Activated CD4-positive, alpha-beta T cell treated with anti-CD3 and anti-CD28 coated beads, Interleukin-2, amount 50 U/mL, for 4 hours (primary cell): Measurements from ENCODE around the gene CHRNB1.
"Not testable (repeated sequence)": the region's sequence is repeated elsewhere in the genome, so short reads cannot be mapped to it uniquely, and the experiment has no call there.

Source experiments
- DNase-seq, 2 experiments: peaks; one replicate each; pipeline ENCODE4 v3.0.0-alpha.2; 2020

The CHRNB1 gene

DNA sequence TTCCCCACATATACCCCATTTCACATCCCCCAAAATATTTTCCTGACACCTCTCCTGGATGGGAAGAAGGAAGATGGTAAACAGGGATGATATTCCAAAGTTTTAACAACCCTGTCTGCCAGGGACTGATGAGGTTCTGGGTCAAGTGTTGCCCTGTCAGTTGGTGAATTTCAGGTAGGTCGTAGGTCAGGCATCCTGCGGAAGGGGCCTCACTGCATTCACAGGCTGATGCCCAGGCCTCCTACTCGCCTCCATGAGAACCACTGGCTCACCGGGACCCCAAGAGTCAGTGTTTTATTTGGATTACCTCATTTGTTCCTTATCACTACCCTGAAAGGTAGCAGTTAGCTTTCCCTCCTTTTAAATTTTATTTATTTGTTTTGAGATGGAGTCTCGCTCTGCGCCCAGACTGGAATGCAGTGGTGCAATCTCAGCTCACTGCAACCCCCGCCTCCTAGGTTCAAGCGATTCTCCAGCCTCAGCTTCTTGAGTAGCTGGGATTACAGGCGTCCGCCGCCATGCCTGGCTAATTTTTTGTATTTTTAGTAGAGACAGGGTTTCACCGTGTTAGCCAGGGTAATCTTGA lies 24.0 kb downstream of the CHRNB1 start:
- no peak for DNase-seq

DNA sequence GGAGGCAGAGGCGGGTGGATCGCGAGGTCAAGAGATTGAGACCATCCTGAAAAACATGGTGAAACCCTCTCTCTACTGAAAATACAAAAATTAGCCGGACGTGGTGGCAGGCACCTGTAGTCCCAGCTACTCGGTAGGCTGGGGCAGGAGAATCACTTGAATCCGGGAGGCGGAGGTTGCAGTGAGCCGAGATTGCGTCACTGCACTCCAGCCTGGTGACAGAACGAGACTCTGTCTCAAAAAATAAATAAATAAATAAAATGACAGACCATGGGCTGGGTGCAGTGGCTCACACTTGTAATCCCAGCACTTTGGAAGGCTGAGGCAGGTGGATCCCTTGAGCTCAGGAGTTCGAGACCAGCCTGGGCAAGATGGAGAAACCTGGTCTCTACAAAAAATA lies 25.0 kb downstream of the CHRNB1 start:
- not testable (repeated sequence) for DNase-seq

DNA sequence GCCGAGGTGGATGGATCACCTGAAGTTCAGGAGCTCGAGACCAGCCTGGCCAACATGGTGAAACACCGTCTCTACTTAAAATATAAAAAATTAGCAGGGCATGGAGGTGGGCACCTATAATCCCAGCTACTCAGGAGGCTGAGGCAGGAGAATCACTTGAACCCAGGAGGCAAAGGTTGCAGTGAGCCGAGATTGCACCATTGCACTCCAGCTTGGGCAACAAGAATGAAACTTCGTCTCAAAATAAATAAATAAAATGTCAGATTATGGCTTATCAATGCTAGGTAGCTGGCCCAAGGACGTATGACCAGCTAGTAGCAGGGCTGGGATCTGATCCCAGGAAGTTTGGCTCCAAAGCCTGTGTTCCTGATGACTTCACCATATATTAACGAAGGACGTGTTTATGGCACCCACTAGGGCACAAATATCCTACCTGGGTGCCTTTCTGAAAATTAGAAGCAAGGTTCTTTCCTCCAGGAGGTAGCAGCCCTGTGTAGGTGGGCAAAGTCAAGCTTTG lies 25.7 kb downstream of the CHRNB1 start:
- DNase-seq = not testable (repeated sequence)

DNA sequence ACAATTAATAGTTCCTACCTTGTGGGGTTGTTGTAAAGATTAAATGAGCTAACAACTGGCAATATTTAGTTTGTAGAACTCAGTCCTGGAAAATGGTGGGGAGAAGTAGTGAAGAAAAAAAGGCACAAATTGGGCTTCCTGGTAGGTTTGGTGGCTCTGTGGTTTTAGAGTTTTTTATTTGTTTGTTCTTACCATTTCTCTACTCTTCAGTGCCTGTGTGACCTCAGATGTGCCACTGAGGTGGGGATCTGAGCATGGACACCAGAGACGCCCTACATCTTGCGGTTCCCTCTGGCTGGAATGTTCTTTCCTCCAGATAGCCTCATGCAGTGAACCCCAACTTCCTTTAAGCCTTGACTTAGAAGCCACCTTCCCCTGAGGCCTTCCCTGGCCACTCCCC lies 26.9 kb downstream of the CHRNB1 start:
- no peak for DNase-seq

DNA sequence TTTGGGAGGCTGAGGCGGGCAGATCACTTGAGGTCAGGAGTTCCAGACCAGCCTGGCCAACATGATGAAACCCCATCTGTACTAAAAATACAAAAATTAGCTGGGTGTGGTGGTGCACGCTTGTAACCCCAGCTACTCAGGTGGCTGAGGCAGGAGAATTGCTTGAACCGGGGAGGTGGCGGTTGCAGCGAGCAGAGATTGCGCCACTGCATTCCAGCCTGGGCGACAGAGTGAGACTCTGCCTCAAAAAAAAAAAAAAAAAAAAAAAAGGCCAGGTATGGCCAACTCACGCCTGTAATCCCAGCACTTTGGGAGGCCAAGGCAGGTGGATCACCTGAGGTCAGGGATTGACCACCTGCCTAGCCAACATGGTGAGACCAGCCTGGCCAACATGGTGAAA lies 29.9 kb downstream of the CHRNB1 start:
- DNase-seq = not testable (repeated sequence)

DNA sequence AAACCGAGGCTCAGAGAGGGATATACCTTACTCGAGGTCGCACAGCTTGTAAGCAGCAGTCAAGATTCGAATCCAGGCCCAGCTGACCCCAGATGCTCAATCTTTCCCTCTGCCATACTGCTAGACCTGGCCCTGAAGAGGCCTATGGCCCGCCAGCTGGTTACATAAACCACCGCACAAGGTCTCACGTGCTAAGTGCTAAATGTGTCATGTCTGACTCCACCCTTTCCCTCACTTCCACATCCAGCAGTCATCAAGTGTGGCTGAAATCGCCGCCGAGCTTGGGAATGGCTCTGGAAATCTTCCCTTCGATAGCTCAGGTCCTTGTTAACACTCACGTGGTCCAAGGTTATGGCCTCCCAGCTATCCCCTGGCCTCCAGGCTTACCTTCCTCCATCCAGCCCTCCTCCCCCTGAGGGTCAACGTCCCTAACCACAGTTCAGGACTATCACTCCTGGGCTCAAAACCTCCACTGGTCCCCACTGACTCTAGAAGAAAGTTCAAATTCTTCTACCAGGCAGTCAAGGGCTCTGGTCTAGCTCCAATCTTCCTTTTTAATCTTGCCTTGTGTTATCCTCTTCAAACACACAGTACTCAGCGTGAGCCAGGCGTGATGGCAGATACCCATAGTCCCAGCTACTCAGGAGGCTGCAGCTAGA lies 31.0 kb downstream of the CHRNB1 start:
- DNase-seq = no peak

DNA sequence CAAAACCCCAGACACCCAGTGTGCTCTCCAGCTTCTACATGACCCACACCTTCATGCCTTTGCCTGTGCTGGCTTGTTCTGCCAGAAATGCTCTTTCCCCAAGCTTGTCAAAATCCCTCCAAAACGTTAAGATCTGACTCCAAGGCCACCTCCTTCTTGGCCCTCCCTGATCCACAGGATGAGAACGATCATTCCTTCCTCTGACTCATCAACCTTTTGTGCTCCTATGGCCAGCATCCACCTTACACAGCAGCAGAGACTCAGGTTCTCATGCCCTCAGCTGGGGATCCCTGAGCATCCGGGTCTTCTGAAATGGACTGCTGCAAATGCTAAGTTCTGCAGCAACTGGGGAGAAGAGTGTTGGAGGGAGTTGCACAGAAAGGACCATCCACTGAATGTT lies 31.6 kb downstream of the CHRNB1 start:
- no peak for DNase-seq

DNA sequence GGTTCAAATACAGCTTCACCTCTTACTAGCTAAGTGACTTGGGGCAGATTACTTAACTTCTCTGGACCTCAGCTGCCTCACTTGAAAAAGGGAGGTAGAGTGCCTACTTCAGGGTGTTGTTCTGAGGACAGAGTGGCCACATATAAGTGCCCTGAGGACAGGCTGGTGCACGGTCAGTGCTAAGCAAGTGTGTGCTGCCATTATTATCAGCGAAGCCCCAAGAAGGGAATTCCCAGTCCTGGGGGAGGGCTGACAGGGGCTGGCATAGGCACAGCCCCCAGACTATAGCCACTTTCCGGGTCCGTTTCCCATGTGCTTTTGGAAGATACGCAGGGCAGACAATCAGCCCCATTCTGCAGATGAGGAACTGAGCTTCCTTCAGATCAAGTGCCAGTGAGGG lies 32.1 kb downstream of the CHRNB1 start:
- no peak for DNase-seq

DNA sequence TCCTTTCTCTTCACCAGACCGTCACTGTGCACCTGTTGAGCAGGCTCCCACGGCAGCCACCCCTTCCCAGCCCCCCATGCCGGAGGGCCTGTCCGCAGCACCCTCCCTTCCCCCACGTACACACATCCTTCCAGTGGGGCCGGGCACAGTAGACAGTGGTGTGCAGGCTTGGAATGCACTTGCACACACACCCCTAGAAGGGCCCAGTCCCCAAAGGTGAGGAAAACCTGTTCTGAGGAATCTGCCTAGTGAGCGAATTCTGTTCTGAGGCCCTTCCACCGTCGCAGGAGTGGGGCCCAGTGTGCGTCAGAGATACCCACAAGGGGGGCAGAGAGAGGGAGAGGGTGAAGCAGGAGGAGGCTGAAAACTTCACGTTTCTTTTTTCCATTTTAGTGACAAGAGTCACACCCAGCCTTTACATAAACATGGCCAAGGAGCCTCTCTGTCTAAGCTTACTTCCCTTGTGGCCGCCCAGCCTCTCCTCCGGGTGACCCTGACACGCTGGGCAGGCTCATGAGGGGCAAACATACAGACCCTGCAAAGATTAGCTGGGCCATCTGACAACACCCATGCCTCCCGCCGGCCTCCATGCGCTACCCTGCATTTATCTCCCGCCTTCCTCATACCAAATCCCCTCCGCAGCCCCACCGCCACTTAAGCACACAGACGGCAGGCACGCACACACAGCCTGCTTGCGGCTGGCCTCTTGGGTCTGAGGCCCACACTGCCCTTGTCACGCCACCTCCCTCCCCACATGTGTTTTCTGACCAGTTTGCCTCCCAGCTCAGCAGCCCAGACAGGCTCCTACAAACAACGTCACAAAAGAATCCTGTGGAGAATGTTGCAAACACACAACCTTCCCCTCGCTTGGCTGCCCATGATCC lies 32.8 kb downstream of the CHRNB1 start:
- peak in 1 of 2 experiments; percentile 19 for DNase-seq

DNA sequence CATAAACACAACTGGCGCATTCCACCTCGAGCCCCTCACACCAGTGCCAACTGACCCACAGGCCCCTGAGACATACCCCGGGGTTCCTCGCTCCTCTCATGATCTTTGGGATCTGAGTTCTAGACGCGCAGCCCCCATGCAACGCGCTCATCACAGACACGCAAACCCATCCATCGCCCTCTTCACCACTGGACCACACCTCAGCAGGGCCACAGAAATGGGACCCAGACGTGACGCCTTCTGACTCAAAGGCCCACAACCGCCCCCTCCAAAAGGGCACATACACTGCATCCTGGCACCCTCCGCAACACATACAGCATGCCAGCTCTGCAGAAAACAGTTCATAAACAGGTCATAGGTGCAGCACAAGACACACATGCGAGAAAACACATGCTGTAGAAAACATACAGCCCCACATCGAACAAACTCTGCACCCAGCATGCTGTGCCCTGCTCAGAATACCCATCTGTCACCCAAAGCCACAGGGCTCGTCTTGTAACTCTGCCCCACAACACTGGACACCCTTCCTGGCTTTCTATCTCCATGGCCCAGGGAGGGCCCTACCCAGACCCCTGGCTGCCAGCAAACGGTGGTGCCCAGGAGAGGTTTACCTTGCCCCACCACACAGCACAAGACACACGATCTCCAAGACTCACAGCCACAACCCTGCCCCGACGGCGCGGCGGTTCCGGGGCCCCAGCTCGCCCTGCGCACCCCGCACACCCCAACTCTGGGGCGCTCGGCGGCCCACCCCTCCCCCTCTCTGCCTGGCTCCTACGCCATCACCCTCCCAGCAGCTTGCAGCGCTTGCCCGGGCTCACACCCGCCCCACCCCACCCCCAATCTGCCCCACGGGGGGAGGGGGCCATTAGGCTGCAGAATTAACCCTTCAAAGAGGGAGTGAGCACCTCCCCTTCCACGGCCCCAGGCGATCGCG lies 33.7 kb downstream of the CHRNB1 start:
- DNase-seq = peak; percentile 51 to 54

DNA sequence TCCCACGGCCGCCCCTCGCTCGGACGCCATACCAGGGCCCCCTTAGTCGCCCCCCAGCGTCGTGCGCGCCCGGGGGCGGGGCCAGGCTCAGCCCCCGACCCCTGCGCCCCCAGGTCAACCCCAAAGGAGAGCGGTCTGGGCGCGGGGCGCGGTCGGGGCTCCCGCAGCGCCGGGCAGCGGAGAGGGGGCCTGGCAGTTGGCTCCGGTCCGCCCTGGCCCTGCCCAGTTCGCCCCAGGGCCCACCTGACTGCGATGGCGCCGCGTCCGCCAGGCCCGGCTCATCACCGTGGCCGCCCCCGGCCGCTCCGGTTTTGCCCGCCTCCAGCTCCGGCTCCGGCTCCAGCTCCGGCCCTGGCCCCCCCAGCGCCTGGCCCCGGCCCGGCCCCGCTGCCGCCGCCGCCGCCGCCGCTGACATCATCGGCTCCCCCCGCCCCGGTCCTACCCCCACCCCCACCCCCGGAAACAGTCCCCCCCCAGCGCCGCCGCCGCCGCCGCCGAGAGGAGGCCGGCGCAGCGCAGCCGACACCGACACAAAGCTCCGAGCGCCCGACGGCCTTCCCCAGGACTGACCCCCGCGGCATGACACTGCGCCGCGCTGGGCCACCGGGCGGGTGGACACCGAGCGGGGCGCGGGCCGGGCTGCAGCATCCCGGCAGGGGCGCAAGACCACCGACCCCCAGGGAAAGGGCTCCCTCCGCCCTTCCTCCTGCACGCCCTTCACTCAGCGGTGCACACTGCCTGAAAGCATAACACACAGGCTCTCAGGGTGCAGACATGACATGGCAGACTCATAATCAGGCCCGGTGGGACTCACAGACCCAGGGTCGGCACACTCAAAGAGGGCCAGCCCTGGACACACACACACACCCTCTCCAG lies 34.6 kb downstream of the CHRNB1 start, which contains the start of gene ZBTB4:
Gene ZBTB4, minus strand, starts transcription at position 419 of the 876 bp plus-strand sequence. CDS start 12,830 bp downstream, outside the sequence.
- peak; percentile 50 to 52 for DNase-seq

DNA sequence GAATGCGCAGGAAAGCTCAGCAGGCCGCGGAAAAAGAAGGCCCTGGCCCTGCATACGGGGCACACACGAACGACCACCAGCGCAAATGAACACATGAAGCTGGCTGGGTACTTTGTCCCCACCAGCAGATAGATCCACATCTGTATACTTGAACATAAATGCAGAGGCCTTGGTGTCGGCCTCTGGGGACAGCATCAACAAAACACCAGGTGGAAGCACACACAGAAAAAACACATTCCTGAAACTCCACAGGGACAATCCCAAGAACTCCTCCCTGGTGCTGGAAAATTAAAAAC lies 35.2 kb downstream of the CHRNB1 start:
- DNase-seq = no peak

DNA sequence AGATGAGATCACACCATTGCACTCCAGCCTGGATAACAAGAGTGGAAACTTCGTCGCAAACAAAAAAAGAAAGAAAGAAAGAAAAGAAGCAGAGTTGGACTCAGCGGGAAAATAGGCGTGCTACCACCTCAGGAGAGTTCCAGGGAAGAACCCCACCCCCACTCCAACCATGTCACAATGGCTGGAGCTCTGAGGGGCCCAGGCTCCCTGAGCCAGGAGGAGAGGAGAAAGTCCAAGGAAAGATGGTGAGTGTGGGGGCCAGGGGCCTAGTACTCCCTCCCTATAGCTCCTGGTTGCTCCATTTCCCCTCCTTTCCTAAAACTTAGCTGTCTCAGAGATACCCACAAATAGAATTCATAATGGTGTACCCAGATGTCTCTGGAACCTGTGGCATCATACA lies 36.4 kb downstream of the CHRNB1 start, which contains the start of gene SLC35G6:
Gene SLC35G6, plus strand, starts transcription at position 172 of the 400 bp plus-strand sequence. Its CDS starts 71 bp downstream, at position 243.
- not testable (repeated sequence) for DNase-seq

DNA sequence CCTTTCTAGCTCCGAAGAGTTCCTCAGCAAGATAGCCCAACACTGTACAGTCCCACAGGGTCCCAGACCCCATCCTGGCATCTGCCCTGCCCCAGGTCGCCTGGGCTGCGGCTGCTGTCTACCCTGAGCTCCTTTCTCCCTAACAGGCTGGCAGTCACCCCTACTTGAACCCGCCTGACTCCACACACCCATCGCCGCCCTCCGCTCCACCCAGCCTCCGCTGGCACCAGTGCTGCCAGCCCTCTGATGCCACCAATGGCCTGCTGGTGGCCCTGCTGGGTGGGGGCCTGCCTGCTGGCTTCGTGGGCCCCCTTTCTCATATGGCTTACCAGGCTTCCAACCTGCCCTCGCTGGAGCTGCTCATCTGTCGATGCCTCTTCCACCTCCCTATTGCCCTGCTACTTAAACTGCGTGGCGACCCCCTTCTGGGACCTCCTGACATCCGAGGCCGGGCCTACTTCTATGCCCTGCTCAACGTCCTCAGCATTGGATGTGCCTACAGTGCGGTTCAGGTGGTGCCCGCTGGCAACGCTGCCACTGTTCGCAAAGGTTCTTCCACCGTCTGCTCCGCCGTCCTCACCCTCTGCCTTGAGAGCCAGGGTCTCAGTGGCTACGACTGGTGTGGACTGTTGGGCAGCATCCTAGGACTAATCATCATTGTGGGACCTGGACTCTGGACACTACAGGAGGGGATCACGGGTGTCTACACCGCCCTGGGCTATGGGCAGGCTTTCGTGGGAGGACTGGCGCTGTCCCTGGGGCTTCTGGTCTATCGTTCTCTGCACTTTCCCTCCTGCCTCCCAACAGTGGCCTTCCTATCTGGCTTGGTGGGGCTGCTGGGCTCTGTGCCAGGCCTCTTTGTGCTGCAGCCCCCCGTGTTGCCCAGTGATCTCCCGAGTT lies 37.2 kb downstream of the CHRNB1 start:
- not testable (repeated sequence) for DNase-seq

DNA sequence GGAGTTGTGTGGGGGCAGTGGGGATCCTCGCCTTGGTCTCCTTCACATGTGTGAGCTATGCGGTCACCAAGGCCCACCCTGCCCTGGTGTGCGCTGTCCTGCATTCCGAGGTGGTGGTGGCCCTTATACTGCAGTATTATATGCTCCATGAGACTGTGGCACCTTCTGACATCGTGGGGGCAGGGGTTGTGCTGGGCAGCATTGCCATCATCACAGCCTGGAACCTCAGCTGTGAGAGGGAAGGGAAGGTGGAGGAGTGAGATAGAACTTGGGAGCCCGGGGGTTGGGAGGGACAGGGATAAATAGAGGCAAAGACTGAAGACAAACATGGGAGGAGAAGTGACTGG lies 37.9 kb downstream of the CHRNB1 start:
- not testable (repeated sequence) for DNase-seq

DNA sequence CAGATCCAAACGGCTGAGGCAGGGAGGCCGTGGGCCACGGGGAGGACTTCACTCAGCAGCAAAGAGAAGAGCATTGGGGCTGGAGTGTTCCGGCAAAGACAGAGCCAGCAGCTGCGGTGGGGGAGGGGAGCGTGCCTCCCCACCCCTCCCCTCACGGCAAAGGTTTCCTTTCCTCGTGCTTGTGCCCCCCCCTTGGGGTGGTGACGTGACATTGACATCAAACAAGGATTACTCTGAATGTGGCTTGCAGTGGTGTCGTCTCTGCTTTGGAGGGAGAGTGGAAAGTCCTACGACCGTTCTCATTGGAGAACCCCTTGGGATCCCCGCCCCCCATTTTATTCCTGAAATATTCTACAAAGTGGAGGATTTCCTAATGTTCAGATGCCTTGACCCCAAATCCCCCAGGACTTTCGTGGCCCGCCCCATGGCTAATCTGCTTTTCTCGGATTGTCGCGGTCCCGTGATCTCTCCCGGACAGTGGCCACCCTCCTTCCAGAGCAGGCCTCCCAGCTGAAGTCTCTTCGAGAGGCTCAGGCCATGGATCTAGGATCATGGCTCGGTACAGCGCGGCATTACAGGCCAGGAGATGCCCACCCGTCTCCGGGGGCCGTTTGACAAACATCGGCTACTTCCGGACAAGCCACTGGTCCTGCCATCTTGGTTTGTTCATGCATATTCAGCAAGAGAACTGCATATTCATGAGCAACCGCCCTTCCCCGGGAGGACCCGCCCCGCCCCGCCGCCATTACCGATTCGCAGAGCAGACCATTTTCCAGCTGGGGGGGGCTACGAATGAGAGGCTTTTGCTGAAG lies 38.6 kb downstream of the CHRNB1 start:
- DNase-seq = peak; percentile 96 to 97

DNA sequence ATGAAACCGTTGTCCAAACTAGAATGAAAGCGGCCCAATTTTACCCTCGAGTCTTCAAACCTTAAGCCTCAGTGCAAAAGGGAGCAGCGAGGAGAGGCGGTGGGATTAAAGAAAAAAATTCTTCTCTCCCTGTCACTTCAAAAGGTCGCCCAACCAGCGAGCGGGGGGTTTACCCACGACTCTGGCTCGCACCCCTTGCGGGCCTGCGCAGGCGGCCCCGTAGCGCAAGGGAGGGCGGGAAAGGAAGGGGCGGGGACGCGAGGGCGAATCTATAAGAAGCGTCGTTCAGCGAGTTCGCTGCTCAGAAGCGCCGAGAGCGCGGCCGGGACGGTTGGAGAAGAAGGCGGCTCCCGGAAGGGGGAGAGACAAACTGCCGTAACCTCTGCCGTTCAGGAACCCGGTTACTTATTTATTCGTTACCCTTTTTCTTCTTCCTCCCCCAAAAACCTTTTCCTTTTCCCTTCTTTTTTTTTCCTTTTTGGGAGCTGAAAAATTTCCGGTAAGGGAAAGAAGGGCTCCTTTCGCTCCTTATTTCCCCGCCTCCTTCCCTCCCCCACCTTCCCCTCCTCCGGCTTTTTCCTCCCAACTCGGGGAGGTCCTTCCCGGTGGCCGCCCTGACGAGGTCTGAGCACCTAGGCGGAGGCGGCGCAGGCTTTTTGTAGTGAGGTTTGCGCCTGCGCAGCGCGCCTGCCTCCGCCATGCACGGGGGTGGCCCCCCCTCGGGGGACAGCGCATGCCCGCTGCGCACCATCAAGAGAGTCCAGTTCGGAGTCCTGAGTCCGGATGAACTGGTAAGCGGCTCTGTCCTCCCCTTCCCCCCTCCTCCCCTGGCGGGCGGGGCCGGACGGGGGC lies 39.4 kb downstream of the CHRNB1 start, which contains the start of gene POLR2A:
Gene POLR2A, plus strand, starts transcription at position 300 of the 852 bp plus-strand sequence.
- DNase-seq = peak; percentile 97 to 98

DNA sequence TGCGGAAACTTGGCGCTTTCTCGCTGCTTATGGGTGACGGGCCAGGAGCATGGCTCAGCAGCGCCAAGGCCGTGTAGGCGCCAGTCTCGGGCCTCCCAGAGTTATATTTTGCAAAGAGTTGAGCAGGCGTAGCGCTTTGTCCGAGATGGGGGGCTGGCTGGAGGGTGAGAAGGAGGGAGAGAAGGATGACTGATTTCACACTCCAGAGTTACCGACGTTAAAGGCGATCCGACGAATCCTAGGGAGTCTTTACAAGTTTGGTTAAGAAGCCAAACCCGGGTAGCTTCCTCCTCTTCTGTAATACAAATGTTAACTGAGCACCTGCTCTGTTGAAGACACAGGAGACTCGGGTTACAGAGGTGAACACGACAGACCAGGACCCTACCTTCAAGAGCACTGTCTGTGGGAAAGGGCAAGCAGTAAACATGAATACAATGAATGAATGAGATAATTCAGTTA lies 40.1 kb downstream of the CHRNB1 start:
- DNase-seq = no peak
